ENCODE results near the gene CD86.

The CD86 gene

GRCh38 chr3:122168044-122168443 is 112.9 kb downstream of the CD86 start:
- WGBS: 89% methylated on average over 3 of the region's 3 CpGs
- H3K4me1 ChIP-seq (ENCODE audit: insufficient read depth, low read length): no peaks in the 10 kb centered on the region
- H3K36me3 ChIP-seq (ENCODE audit: insufficient read depth, low read length): no peaks in the 10 kb centered on the region
- no peak overlapping the region for H3K9ac ChIP-seq (ENCODE audit: low read depth, low read length)
- H3K9me3 ChIP-seq (ENCODE audit: insufficient read depth, low read depth, low read length): peaks cover 15% of the 10 kb centered on the region; the same call in 1 of the 2 replicates
- no peak overlapping the region for H3K27ac ChIP-seq (ENCODE audit: low read depth, low read length)
- no peaks in the 10 kb centered on the region for H3K27me3 ChIP-seq (ENCODE audit: insufficient read depth, low read length)
- H3K4me3 ChIP-seq (ENCODE audit: low read length): no peak overlapping the region

- WGBS: 82% methylated on average over 3 of the region's 3 CpGs
Observed at GRCh38 chr3:122169911-122170310, 114.7 kb downstream of the CD86 start.

More at GRCh38 chr3:122169911-122170310, 114.7 kb downstream of the CD86 start:
- no peaks in the 10 kb centered on the region for H3K36me3 ChIP-seq (ENCODE audit: insufficient read depth, low read length)
- no peak overlapping the region for H3K27ac ChIP-seq (ENCODE audit: low read depth, low read length)
- peaks cover 17% of the 10 kb centered on the region for H3K9me3 ChIP-seq (ENCODE audit: insufficient read depth, low read depth, low read length)
- H3K27me3 ChIP-seq (ENCODE audit: insufficient read depth, low read length): no peaks in the 10 kb centered on the region
- no peak overlapping the region for H3K4me3 ChIP-seq (ENCODE audit: low read length)
- H3K9ac ChIP-seq (ENCODE audit: low read depth, low read length): no peak overlapping the region
- no peaks in the 10 kb centered on the region for H3K4me1 ChIP-seq (ENCODE audit: insufficient read depth, low read length)
